ENCODE results near the gene PLCD1. TPM values are rescaled to one million over a fixed set of nuclear protein-coding genes. Genes with fewer than 3 reads are reported as not detected.

Gene PLCD1
- total and polyA plus RNA-seq, 2 of the 13 experiments (the other 11 are each of a cell fraction or from before 2014, with no cell fraction given), result 10.1 to 12.4 TPM

GRCh38 chr3:37964716-37965115 is 64.7 kb downstream of the PLCD1 start (continued):
- TF ChIP-seq IRF2 (CRISPR knock-in tag; IDR thresholded peaks at IDR 0.05) (0 out of 2 replicates have a peak, but pooled peaks have one; percentile 36), ARNTL (CRISPR knock-in tag; IDR thresholded peaks at IDR 0.05) (peak; percentile 46; the same call in 1 of the 2 replicates), ZNF281 (CRISPR knock-in tag; IDR thresholded peaks at IDR 0.05; ENCODE audit: borderline replicate concordance) (peak; percentile 72; the same call in 1 of the 2 replicates), ATF3 (CRISPR knock-in tag; IDR thresholded peaks at IDR 0.05) (no peak), BCL6 (CRISPR knock-in tag; IDR thresholded peaks at IDR 0.05) (0 out of 2 replicates have a peak, but pooled peaks have one; percentile 35), ZHX2 (IDR thresholded peaks at IDR 0.05; ENCODE audit: low read depth) (no peak), ZHX2 (CRISPR knock-in tag; IDR thresholded peaks at IDR 0.05; ENCODE audit: borderline replicate concordance) (no peak), ZNF883 (CRISPR knock-in tag; IDR thresholded peaks at IDR 0.05; ENCODE audit: not compliant biosample characterization) (no peak), CERS6 (CRISPR knock-in tag; IDR thresholded peaks at IDR 0.05) (no peak), FOXP1 (IDR thresholded peaks at IDR 0.05) (no peak), FOXP1 (CRISPR knock-in tag; IDR thresholded peaks at IDR 0.05) (peak; percentile 84), ZNF609 (CRISPR knock-in tag; IDR thresholded peaks at IDR 0.05; ENCODE audit: borderline replicate concordance) (peak; percentile 39; the same call in 1 of the 2 replicates), E2F1 (CRISPR knock-in tag; IDR thresholded peaks at IDR 0.05) (no peak)

Measured in HepG2 (cell line).